ENCODE data around the gene MRPL40. TPM values are rescaled to one million over a fixed set of nuclear protein-coding genes. Genes with fewer than 3 reads are reported as not detected.
A peak's percentile ranks its signal among the peaks of the same experiment; 100 is the strongest.

Gene MRPL40
- total and polyA plus RNA-seq, 10 of the 15 experiments (the other 5 are each of a cell fraction or from before 2014, with no cell fraction given) = 41.2 to 207 (median 69.1) TPM

DNA sequence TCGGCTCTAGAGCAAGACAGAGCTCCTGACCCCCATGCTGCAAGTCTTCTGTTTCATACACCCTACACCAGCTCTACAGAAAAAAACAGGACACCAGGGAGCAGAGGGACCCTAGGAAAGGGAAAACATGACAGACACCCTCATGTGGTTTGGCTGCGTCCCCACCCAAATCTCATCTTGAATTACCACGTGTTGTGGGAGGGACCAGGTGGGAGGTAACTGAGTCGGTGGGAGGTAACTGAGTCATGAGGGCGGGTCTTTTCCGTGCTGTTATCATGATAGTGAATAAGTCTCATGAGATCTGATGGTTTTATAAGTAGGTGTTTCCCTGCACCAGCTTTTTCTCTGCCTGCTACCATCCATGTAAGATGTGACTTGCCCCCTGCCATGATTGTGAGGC, 21.8 kb downstream of the MRPL40 start:
- Histone ChIP-seq H3K9me3 (replicated peaks; ENCODE audit: control insufficient read depth, insufficient read depth, low read length) (no peaks in the 10 kb centered on the region), H3K79me2 (ENCODE audit: control insufficient read depth, insufficient read depth, low read length) (no peaks in the 10 kb centered on the region), H3K27me3 (replicated peaks in 1 of 2; ENCODE audit: control insufficient read depth in 2 of 2, insufficient read depth in 2 of 2, low read length in 1 of 2) (no peaks in the 10 kb centered on the region), H3K36me3 (ENCODE audit: control insufficient read depth in 2 of 2, insufficient read depth in 2 of 2, low read length in 1 of 2) (peaks cover 31 to 43% of the 10 kb centered on the region in 2 experiments; a peak in 3 of 4 replicates), H3K9ac (ENCODE audit: control insufficient read depth, insufficient read depth, low read length) (no peak overlapping the region), H2AFZ (ENCODE audit: control insufficient read depth, low read depth, low read length) (no peak overlapping the region), H3K4me2 (ENCODE audit: control insufficient read depth, insufficient read depth) (no peak overlapping the region), H3K4me3 (no peak overlapping the region), H3K27ac (ENCODE audit: control insufficient read depth, insufficient read depth) (no peak overlapping the region), H3K4me1 (ENCODE audit: control insufficient read depth, insufficient read depth, low read length) (peaks cover 4% of the 10 kb centered on the region; the same call in 1 of the 2 replicates), H4K20me1 (ENCODE audit: control insufficient read depth, insufficient read depth) (no peaks in the 10 kb centered on the region)
- DNase-seq (ENCODE audit: low read depth, low spot score) = no peak
- ATAC-seq = no peak
- in situ Hi-C loops (cut with MboI) (no loop called here), intact Hi-C loops (cut with micrococcal nuclease; ENCODE audit: unreplicated experiment) (no loop called here)
- FAIRE-seq = no peak
- POLR2A ChIA-PET = no interaction called here
- TF ChIP-seq CBFB (IDR thresholded peaks at IDR 0.05; ENCODE audit: low read depth) (no peak), RFX5 (IDR thresholded peaks at IDR 0.05; ENCODE audit: low read depth, low read length) (no peak)
- WGBS (ENCODE audit: insufficient coverage, insufficient replicate concordance, low lambda C conversion rate, missing lambda C conversion rate) = 87% methylated on average over 6 of the region's 6 CpGs
- SMC1A ChIA-PET (ENCODE audit: uncharacterized antibody, unreplicated experiment) = no interaction called here
- CTCF ChIA-PET = no interaction called here
- BruUV-seq (replicated peaks) = TSS peak; percentile 28
- RAD21 ChIA-PET (ENCODE audit: unreplicated experiment) = no interaction called here

DNA sequence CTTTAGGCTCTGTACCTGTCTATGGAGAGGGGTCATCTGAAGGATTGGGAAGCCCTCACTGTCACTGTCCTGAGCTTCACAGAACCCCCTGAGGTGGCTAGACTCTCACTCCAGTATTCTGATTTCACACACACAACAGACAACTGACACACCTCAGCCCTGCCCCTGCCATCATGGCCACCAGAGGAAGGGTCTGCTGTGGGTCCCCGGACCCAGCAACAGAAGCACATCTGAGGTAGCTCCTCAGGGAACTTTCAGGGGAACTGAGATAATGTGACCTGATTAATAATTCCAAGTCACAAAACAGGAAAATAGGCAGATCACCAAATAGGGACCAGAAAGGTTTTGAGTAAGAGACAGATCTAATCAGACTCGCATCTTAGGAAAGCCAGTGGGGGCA, 22.7 kb downstream of the MRPL40 start:
- ATAC-seq = no peak
- Histone ChIP-seq H3K36me3 (ENCODE audit: control insufficient read depth in 2 of 2, insufficient read depth in 2 of 2, low read length in 1 of 2) (peaks cover 31 to 43% of the 10 kb centered on the region in 2 experiments; a peak in 3 of 4 replicates), H3K4me1 (ENCODE audit: control insufficient read depth, insufficient read depth, low read length) (no peaks in the 10 kb centered on the region), H3K4me2 (ENCODE audit: control insufficient read depth, insufficient read depth) (no peak overlapping the region), H2AFZ (ENCODE audit: control insufficient read depth, low read depth, low read length) (no peak overlapping the region), H3K79me2 (ENCODE audit: control insufficient read depth, insufficient read depth, low read length) (no peaks in the 10 kb centered on the region), H3K27me3 (replicated peaks in 1 of 2; ENCODE audit: control insufficient read depth in 2 of 2, insufficient read depth in 2 of 2, low read length in 1 of 2) (no peaks in the 10 kb centered on the region), H3K4me3 (no peak overlapping the region), H4K20me1 (ENCODE audit: control insufficient read depth, insufficient read depth) (no peaks in the 10 kb centered on the region), H3K27ac (ENCODE audit: control insufficient read depth, insufficient read depth) (no peak overlapping the region), H3K9me3 (replicated peaks; ENCODE audit: control insufficient read depth, insufficient read depth, low read length) (no peaks in the 10 kb centered on the region), H3K9ac (ENCODE audit: control insufficient read depth, insufficient read depth, low read length) (no peak overlapping the region)
- TF ChIP-seq ATF7 (IDR thresholded peaks at IDR 0.05; ENCODE audit: low read depth) (no peak), CREB1 (IDR thresholded peaks at IDR 0.05; ENCODE audit: low read depth) (no peak), RCOR1 (conservative IDR thresholded peaks at IDR 0.05; ENCODE audit: low read depth, low read length) (no peak), CEBPB (IDR thresholded peaks at IDR 0.05; ENCODE audit: borderline replicate concordance in 1 of 2, low read depth in 2 of 2, low read length in 2 of 2) (no peak), EED (IDR thresholded peaks at IDR 0.05; ENCODE audit: low read depth) (no peak), ZBED1 (IDR thresholded peaks at IDR 0.05; ENCODE audit: borderline replicate concordance) (no peak), CREM (IDR thresholded peaks at IDR 0.05; ENCODE audit: low read depth) (no peak), ESRRA (IDR thresholded peaks at IDR 0.05; ENCODE audit: low read length) (no peak), IRF4 (IDR thresholded peaks at IDR 0.05; ENCODE audit: low read depth, low read length) (no peak)
- TF ChIP-seq, protein P1, sequence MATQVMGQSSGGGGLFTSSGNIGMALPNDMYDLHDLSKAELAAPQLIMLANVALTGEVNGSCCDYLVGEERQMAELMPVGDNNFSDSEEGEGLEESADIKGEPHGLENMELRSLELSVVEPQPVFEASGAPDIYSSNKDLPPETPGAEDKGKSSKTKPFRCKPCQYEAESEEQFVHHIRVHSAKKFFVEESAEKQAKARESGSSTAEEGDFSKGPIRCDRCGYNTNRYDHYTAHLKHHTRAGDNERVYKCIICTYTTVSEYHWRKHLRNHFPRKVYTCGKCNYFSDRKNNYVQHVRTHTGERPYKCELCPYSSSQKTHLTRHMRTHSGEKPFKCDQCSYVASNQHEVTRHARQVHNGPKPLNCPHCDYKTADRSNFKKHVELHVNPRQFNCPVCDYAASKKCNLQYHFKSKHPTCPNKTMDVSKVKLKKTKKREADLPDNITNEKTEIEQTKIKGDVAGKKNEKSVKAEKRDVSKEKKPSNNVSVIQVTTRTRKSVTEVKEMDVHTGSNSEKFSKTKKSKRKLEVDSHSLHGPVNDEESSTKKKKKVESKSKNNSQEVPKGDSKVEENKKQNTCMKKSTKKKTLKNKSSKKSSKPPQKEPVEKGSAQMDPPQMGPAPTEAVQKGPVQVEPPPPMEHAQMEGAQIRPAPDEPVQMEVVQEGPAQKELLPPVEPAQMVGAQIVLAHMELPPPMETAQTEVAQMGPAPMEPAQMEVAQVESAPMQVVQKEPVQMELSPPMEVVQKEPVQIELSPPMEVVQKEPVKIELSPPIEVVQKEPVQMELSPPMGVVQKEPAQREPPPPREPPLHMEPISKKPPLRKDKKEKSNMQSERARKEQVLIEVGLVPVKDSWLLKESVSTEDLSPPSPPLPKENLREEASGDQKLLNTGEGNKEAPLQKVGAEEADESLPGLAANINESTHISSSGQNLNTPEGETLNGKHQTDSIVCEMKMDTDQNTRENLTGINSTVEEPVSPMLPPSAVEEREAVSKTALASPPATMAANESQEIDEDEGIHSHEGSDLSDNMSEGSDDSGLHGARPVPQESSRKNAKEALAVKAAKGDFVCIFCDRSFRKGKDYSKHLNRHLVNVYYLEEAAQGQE (IDR thresholded peaks at IDR 0.05; ENCODE audit: low read depth, low read length) = no peak
- TF ChIP-seq, protein P2, sequence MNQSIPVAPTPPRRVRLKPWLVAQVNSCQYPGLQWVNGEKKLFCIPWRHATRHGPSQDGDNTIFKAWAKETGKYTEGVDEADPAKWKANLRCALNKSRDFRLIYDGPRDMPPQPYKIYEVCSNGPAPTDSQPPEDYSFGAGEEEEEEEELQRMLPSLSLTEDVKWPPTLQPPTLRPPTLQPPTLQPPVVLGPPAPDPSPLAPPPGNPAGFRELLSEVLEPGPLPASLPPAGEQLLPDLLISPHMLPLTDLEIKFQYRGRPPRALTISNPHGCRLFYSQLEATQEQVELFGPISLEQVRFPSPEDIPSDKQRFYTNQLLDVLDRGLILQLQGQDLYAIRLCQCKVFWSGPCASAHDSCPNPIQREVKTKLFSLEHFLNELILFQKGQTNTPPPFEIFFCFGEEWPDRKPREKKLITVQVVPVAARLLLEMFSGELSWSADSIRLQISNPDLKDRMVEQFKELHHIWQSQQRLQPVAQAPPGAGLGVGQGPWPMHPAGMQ (IDR thresholded peaks at IDR 0.05; ENCODE audit: borderline replicate concordance) = no peak
- TF ChIP-seq, protein P3, sequence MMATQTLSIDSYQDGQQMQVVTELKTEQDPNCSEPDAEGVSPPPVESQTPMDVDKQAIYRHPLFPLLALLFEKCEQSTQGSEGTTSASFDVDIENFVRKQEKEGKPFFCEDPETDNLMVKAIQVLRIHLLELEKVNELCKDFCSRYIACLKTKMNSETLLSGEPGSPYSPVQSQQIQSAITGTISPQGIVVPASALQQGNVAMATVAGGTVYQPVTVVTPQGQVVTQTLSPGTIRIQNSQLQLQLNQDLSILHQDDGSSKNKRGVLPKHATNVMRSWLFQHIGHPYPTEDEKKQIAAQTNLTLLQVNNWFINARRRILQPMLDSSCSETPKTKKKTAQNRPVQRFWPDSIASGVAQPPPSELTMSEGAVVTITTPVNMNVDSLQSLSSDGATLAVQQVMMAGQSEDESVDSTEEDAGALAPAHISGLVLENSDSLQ (IDR thresholded peaks at IDR 0.05) = no peak
- RAD21 ChIA-PET (ENCODE audit: unreplicated experiment) = no interaction called here
- BruUV-seq (replicated peaks) = no TSS peak
- no peak for FAIRE-seq
- CTCF ChIA-PET = no interaction called here
- SMC1A ChIA-PET (ENCODE audit: uncharacterized antibody, unreplicated experiment) = no interaction called here
- intact Hi-C loops (cut with micrococcal nuclease; ENCODE audit: unreplicated experiment) (no loop called here), in situ Hi-C loops (cut with MboI) (no loop called here)
- WGBS (ENCODE audit: insufficient coverage, insufficient replicate concordance, low lambda C conversion rate, missing lambda C conversion rate) = 96% methylated on average over 2 of the region's 2 CpGs
- POLR2A ChIA-PET = no interaction called here
- no peak for DNase-seq (ENCODE audit: low read depth, low spot score)
